ENCODE results near the gene RP9.

- TF ChIP-seq, protein P1, sequence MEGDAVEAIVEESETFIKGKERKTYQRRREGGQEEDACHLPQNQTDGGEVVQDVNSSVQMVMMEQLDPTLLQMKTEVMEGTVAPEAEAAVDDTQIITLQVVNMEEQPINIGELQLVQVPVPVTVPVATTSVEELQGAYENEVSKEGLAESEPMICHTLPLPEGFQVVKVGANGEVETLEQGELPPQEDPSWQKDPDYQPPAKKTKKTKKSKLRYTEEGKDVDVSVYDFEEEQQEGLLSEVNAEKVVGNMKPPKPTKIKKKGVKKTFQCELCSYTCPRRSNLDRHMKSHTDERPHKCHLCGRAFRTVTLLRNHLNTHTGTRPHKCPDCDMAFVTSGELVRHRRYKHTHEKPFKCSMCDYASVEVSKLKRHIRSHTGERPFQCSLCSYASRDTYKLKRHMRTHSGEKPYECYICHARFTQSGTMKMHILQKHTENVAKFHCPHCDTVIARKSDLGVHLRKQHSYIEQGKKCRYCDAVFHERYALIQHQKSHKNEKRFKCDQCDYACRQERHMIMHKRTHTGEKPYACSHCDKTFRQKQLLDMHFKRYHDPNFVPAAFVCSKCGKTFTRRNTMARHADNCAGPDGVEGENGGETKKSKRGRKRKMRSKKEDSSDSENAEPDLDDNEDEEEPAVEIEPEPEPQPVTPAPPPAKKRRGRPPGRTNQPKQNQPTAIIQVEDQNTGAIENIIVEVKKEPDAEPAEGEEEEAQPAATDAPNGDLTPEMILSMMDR (IDR thresholded peaks at IDR 0.05), result no peak
- no peak for TF ChIP-seq EZH2 (IDR thresholded peaks at IDR 0.05)
- no peak for TF ChIP-seq EZH2phosphoT487 (IDR thresholded peaks at IDR 0.05)
Measured at GRCh38 chr7:33070277-33070676, 38.9 kb downstream of the RP9 start.
